Measurements from ENCODE around the gene C9orf43. TPM values are rescaled to one million over a fixed set of nuclear protein-coding genes. Genes with fewer than 3 reads are reported as not detected.
"Not testable (repeated sequence)": the region's sequence is repeated elsewhere in the genome, so short reads cannot be mapped to it uniquely, and the experiment has no call there.

Gene C9orf43
- total RNA-seq, 1 donor from 2014 or later = 0.51 TPM

DNA sequence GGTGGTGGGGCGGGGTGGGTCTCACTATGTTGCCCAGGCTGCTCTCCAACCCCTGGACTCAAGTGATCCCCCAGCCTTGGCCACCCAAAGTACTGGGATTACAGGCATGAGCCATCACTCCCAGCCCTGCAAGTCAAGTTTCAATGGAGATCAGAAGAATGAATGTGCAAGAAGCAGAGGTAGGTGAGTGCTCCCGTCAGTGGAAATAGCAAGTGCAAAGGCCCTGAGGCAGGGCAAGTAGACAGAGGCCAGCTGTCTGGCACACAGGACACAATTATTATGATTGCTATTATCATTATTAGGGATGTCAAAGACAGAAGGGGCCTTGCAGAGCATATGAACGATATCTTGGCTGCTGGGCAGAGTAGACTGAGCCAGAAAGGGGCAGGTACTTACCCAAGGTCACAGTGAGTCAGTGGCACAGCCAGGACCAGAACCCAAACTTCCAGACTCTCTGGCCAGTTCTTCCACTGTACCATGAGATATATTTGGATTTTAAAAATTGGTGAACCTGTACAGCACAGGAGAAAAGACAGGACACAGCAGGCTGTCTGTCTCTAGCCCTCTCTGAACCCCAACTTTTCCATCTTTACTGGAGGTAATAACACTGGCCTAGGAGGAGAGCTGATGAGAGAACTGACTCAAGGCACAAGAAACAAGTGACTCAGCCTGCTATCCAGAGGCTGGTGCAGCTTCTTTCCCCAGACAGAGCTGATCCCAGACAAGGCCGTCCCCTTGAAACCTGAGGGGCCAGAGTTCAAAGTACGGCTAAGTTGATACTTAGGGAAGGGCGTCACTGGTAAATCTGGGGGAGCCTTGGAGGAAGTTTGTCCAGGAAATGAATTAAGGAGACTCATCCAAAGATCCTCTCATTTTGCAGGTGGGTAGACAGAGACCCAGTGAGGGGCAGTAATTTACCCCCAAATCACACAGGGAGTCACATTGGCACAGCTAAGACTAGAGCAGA, 35.2 kb upstream of the C9orf43 start:
- Mint-ChIP-seq H3K27ac (peak overlapping the region; percentile 83), H3K4me3 (peak overlapping the region; percentile 92), H3K4me1 (peaks cover 12% of the 10 kb centered on the region), H3K36me3 (ENCODE audit: low read depth) (peaks cover 16% of the 10 kb centered on the region), H3K27me3 (no peaks in the 10 kb centered on the region), H3K9me3 (no peaks in the 10 kb centered on the region)
- no peak for DNase-seq
- intact Hi-C loops (cut with micrococcal nuclease) = loop anchor here (2.0 kb wide), 2 partner anchors 25 to 35 kb away; partner anchors contain the start of genes ALAD and WDR31

DNA sequence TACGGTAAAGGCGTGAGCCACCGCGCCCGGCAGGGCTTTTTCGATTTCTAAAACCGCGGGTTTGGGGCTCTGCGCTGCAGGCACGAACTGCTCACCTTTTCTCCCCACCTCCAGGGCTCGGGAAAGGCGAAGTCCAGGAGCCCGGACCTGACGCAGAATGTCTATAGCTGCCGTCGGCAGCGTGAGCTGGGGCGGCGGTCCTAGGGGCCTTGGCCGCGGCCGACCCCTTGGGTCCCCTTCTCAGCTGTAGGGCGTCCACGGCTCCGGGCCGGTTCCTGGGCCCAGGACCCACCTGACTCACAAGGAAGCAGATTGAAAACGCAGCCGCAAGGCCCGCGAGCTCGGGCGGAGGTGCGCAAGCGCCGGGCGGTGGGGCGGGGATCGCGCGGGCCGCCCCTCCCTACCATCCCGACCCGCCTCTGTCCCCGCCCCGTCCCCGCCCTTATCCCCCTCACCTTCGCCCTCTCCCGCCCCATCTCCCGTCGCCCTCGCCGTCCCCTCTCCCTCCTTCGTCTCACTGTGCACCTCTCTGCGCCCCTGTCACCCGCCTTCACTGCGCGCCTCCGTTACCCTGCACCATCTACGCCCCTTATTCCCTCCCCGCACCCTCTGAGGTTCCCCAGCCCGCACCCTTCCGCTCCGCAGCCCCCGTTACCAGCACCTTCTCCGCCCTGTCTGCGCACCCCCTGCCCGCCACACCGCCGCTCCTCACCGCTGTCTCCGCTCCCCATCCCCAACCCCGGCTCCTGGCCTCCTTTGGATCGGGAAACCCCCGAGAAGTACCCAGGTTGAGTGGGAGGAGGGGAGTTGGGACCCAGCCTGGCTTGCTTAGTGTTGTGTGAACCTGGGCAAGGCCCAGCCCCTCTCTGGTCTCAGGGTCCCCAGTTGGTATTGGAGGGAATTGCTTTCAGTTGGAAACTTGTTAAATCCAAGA, 33.6 kb upstream of the C9orf43 start, which contains the start of gene HDHD3:
Gene HDHD3, minus strand, starts transcription at position 353 of the 934 bp plus-strand sequence. CDS start 2,632 bp downstream, outside the sequence.
- Mint-ChIP-seq H3K9me3 (no peaks in the 10 kb centered on the region), H3K27me3 (no peaks in the 10 kb centered on the region), H3K27ac (peak within 1 kb of the TSS; percentile 83), H3K4me3 (peak within 1 kb of the TSS; percentile 92), H3K36me3 (ENCODE audit: low read depth) (peaks cover 14% of the 10 kb centered on the region), H3K4me1 (peaks cover 15% of the 10 kb centered on the region)
- intact Hi-C loops (cut with micrococcal nuclease) = loop anchor here (1.0 to 2.0 kb wide), 6 partner anchors 24 to 156 kb away; partner anchors contain the start of genes ALAD, C9orf43, FKBP15 and POLE3
- DNase-seq = peak; percentile 95

DNA sequence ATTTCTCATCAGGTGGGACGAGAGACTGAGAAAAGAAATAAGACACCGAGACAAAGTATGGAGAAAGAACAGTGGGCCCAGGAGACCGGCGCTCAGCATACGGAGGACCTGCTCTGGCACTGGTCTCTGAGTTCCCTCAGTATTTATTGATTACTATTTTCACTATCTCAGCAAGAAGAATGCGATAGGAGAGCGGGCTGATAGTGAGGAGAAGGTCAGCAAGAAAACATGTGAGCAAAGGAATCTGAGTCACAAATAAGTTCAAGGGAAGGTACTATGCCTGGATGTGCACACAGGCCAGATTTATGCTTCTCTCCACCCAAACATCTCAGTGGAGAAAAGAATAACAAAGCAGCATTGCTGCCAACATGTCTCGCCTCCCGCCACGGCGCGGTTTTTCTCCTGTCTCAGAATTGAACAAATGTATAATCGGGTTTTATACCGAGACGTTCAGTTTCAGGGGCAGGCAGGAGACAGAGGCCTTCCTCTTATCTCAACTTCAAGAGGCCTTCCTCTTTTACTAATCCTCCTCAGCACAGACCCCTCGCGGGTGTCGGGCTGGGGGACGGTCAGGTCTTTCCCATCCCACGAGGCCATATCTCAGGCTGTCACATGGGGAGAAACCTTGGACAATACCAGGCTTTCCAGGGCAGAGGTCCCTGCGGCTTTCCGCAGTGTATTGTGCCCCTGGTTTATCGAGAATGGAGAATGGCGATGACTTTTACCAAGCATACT, 31.3 kb upstream of the C9orf43 start:
- H3K36me3 Mint-ChIP-seq (ENCODE audit: low read depth); H3K27ac Mint-ChIP-seq; H3K4me3 Mint-ChIP-seq; DNase-seq; H3K27me3 Mint-ChIP-seq; H3K9me3 Mint-ChIP-seq; intact Hi-C loops (cut with micrococcal nuclease): not testable (repeated sequence)
- peaks cover 15% of the 10 kb centered on the region for H3K4me1 Mint-ChIP-seq

DNA sequence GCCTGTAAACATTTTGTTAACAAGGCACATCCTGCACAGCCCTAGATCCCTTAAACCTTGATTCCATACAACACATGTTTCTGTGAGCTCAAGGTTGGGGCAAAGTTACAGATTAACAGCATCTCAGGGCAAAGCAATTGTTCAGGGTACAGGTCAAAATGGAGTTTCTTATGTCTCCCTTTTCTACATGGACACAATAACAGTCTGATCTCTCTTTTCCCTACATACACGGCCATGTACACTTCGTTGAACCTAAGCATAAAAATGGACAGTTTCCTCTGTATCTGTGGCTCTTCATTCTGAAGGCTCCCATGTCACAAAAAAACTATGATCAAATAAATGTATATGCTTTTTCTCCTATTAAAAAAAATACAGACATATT, 30.7 kb upstream of the C9orf43 start:
- H3K27me3 Mint-ChIP-seq; DNase-seq; H3K27ac Mint-ChIP-seq; intact Hi-C loops (cut with micrococcal nuclease); H3K9me3 Mint-ChIP-seq; H3K4me3 Mint-ChIP-seq; H3K36me3 Mint-ChIP-seq (ENCODE audit: low read depth): not testable (repeated sequence)
- peaks cover 15% of the 10 kb centered on the region for H3K4me1 Mint-ChIP-seq

DNA sequence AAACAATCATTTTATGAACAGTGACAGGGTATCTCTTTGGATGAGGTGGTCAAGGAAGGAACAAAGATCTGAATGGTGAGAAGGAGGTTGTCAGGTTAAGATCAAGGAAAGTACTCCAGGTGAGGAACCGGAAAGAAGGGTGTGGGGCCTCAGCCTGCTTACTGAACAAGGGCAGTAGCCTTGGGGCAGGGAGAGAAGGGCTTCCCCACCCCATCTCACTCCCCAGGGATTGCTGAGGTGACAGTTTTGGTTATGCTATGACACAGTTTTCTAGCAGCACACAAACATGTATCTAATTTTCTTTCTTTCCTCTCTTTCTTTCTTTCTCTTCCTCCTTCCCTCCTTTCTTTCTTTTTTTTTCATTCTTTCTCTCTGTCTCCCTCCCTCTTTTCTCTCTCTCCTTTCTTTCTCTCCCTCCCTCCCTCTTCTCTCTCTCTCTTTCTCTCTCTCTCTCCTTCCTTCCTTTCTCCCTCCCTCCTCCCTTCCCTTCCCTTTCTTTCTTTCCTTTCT, 29.6 kb upstream of the C9orf43 start:
- Mint-ChIP-seq H3K4me1 (peaks cover 5% of the 10 kb centered on the region), H3K27ac (no peak overlapping the region), H3K9me3 (no peaks in the 10 kb centered on the region), H3K36me3 (ENCODE audit: low read depth) (peaks cover 3% of the 10 kb centered on the region), H3K27me3 (no peaks in the 10 kb centered on the region), H3K4me3 (no peak overlapping the region)
- intact Hi-C loops (cut with micrococcal nuclease) = no loop called here
- DNase-seq = no peak

DNA sequence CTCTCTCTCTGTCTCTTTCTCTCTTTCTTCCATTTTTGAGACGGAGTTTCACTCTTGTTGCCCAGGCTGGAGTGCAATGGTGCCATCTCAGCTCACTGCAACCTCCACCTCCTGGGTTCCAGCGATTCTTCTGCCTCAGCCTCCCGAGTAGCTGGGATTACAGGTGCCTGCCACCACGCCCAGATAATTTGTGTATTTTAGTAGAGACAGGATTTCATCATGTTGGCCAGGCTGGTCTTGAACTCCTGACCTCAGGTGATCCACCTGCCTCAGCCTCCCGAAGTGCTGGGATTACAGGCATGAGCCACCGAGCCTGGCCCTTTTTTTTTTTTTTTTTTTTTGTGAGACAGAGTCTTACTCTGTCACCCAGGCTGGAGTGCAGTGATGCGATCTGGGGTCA, 29.1 kb upstream of the C9orf43 start:
- H3K4me3 Mint-ChIP-seq; H3K4me1 Mint-ChIP-seq; H3K27me3 Mint-ChIP-seq; H3K36me3 Mint-ChIP-seq (ENCODE audit: low read depth); DNase-seq; H3K27ac Mint-ChIP-seq; H3K9me3 Mint-ChIP-seq; intact Hi-C loops (cut with micrococcal nuclease): not testable (repeated sequence)

DNA sequence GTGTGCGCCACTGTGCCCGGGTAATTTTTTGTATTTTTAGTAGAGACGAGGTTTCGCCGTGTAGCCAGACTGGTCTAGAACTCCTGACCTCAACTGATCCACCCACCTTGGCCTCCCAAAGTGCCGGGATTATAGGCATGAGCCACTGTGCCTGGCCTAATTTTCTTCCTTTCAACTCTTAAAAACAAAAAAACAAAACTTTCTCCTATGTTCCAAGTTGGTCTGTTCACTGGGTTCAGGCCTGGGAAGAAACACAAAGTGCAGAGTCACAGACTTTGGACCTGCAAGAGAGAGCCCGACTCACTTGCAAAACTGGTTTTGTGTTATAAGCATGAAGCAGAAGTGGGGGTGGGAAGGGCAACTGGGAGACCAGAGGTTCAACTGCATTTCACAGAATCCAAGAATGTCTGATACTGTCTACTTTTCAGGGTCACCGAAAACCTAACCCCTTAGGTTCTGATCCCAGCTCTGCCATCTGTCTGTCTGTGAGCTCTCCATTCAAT, 28.6 kb upstream of the C9orf43 start:
- H3K9me3 Mint-ChIP-seq = no peaks in the 10 kb centered on the region
- H3K27ac Mint-ChIP-seq = no peak overlapping the region
- H3K4me1 Mint-ChIP-seq = peaks cover 5% of the 10 kb centered on the region
- peaks cover 5% of the 10 kb centered on the region for H3K36me3 Mint-ChIP-seq (ENCODE audit: low read depth)
- H3K4me3 Mint-ChIP-seq = no peak overlapping the region
- no peaks in the 10 kb centered on the region for H3K27me3 Mint-ChIP-seq
- no peak for DNase-seq
- intact Hi-C loops (cut with micrococcal nuclease) = no loop called here

DNA sequence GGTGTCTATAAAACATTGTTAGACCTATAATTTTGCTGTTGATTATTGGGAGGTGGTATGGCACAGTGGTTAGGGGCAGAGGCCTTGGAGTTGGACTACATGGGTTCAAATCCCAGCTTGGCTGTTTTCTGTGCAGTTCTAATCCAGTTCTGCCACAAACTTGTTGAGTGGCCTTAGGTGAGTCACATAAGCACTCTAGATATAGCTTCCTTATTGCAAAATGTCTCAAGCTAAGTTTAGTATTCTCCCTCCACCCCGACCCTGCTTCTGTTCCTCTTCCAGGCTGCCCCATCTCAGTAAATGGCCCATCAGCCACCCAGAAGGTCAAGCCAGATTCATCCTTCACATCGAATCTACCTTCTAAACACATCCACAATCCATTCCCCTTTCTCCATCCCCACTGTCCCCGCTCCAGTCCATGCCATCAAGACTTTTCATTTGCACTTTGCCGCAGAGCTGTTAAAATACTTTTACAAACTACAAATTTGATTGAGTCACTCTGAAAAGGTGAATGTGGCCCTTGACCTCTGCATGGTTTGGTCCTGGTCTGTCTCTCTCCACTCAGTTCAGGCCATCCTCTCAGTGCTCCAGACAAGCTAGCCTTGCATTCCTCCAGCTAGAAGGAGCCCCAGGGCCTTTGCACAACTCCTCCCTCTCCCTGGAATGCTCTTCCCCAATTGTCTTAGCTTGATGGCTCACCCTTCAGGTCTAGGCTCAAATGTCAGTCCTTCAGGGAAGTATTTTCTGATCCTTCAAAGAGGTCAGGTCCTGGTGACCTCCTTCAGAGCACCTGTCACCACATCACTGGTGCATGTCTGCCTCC, 23.8 kb upstream of the C9orf43 start:
- Mint-ChIP-seq H3K4me1 (no peaks in the 10 kb centered on the region), H3K36me3 (ENCODE audit: low read depth) (peaks cover 21% of the 10 kb centered on the region), H3K4me3 (no peak overlapping the region), H3K27ac (no peak overlapping the region), H3K27me3 (no peaks in the 10 kb centered on the region), H3K9me3 (no peaks in the 10 kb centered on the region)
- no peak for DNase-seq
- intact Hi-C loops (cut with micrococcal nuclease) = no loop called here

DNA sequence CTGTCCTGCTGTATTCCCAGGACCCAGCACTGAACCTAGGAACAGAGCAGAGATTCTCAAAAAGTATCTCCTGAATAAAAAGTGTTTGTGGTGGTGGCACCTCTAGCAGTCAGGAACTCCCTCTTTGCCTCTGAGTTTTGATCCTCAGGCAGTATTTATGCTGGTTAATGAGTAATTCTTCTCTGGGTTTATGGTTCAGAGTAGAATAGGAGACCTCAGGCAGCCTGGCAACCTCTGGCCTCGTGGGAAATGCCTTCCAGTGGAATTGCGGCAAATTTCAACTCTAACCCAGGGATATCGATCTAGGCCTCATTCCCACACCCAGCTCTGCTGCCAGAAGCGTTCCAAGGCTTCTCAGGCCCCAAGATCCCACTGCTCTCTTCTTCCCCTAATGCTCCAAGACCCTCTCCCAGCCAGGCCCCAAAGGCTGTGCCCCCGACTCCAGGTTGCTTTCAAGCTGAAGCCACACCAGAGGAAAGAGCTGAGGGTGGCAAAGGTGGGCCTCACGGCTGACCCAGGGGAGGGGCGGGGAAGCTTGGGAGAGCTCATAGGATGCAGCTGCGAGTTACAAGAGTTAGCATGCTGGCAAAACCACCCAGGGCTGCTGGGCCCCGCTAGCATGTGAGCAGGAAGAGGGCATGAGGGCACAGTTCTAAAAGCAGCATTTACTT, 22.9 kb upstream of the C9orf43 start:
- no peak overlapping the region for H3K4me3 Mint-ChIP-seq
- H3K27me3 Mint-ChIP-seq = no peaks in the 10 kb centered on the region
- H3K4me1 Mint-ChIP-seq = no peaks in the 10 kb centered on the region
- no peaks in the 10 kb centered on the region for H3K9me3 Mint-ChIP-seq
- H3K36me3 Mint-ChIP-seq (ENCODE audit: low read depth) = peaks cover 21% of the 10 kb centered on the region
- intact Hi-C loops (cut with micrococcal nuclease) = no loop called here
- no peak overlapping the region for H3K27ac Mint-ChIP-seq
- no peak for DNase-seq

DNA sequence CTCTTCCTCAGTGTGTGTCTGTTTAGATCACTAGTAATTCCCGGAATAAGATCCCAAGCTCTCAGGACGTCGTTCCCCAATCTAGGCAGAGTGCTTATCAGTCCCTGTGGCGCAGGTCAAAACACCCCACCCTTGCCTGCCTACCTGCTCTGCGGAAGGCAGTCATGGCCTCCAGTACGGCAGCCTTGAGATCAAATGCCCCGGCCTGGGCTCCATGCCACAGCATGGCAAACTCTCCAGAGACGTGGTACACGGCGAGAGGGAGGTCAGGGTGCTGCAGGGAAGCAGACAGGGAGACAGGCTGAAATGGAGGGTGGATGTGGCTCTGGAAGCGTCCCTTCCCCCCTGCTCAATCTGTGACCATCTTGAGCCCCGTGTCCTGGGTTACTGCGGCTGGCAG, 21.7 kb upstream of the C9orf43 start:
- Mint-ChIP-seq H3K4me1 (no peaks in the 10 kb centered on the region), H3K4me3 (no peak overlapping the region), H3K27me3 (no peaks in the 10 kb centered on the region), H3K27ac (no peak overlapping the region), H3K9me3 (no peaks in the 10 kb centered on the region), H3K36me3 (ENCODE audit: low read depth) (peaks cover 26% of the 10 kb centered on the region)
- no peak for DNase-seq
- intact Hi-C loops (cut with micrococcal nuclease) = no loop called here

DNA sequence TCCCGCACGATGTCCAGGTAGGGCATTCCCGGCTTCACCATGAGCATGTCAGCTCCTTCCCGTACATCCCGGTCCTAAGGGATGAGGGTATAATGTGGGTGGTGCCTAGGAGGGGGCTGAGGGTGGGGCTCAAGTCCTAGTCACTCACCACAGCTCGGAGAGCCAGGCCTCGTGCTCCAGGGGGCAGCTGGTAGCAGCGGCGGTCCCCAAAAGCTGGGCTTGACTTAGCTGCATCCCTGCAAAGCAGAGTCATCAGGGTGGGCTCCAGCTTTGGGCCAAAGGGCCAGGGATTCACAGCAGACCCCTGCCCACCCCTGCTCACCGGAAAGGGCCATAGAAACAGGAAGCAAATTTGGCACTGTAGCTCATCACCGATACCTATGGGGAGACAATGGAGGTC, 21.1 kb upstream of the C9orf43 start:
- peaks cover 26% of the 10 kb centered on the region for H3K36me3 Mint-ChIP-seq (ENCODE audit: low read depth)
- intact Hi-C loops (cut with micrococcal nuclease) = no loop called here
- H3K4me3 Mint-ChIP-seq = no peak overlapping the region
- H3K9me3 Mint-ChIP-seq = no peaks in the 10 kb centered on the region
- DNase-seq = no peak
- no peak overlapping the region for H3K27ac Mint-ChIP-seq
- H3K4me1 Mint-ChIP-seq = no peaks in the 10 kb centered on the region
- no peaks in the 10 kb centered on the region for H3K27me3 Mint-ChIP-seq
